ENCODE measurements around the gene STPG1. TPM values are rescaled to one million over a fixed set of nuclear protein-coding genes. Genes with fewer than 3 reads are reported as not detected.
"Not testable (repeated sequence)": the region's sequence is repeated elsewhere in the genome, so short reads cannot be mapped to it uniquely, and the experiment has no call there.

Gene STPG1
- total and polyA plus RNA-seq, 4 donors = 2.1 to 5.7 (median 3.7) TPM

DNA sequence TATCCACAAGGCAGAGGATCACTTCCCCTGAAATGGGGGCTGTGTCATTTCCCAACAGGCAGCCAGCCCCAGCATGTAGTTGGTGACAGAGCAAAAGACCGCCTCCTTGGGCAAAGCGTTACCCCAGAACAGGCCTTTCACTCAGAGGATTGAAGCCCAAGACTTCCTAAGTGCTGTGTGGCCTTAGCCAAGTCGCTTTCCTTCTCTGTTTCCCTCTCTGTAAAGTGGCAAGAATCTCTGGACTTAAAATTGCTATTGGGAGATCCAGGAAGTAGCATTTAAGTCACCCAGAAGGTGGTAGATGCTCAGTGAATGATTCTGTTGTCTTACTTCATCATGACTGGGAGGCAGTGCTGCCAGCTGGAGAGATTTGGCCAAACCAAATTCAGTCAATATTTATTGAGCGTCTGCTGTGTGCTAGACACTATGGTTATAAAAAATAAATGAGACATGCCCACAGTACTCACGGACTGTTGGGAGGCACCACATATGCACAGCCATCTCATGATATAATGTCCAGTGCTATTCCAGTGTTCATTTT lies 37.3 kb upstream of the STPG1 start:
- WGBS, 2 donors = 94 to 95% methylated on average over 5 of the region's 5 CpGs
- no peak overlapping the region for H3K4me3 ChIP-seq (ENCODE audit: low read length in 2 of 2)
- intact Hi-C loops (cut with DNase I) = no loop called here
- ATAC-seq (ENCODE audit: low FRiP score) (no peak), DNase-seq (no peak)
- H3K9me3 ChIP-seq (ENCODE audit: control insufficient read depth, low read length) = no peaks in the 10 kb centered on the region
- no peak overlapping the region for H3K27ac ChIP-seq (ENCODE audit: low read depth in 1 of 2, low read length in 2 of 2)
- peaks cover 0 to 6% of the 10 kb centered on the region in 2 donors for H3K36me3 ChIP-seq (ENCODE audit: control insufficient read depth in 1 of 2, insufficient read depth in 2 of 2, low read length in 1 of 2)
- no peaks in the 10 kb centered on the region for H3K27me3 ChIP-seq (ENCODE audit: control insufficient read depth in 1 of 2, insufficient read depth in 2 of 2, low read length in 1 of 2)
- no peaks in the 10 kb centered on the region for H3K4me1 ChIP-seq (ENCODE audit: control insufficient read depth in 1 of 2, insufficient read depth in 2 of 2, low read length in 2 of 2)

DNA sequence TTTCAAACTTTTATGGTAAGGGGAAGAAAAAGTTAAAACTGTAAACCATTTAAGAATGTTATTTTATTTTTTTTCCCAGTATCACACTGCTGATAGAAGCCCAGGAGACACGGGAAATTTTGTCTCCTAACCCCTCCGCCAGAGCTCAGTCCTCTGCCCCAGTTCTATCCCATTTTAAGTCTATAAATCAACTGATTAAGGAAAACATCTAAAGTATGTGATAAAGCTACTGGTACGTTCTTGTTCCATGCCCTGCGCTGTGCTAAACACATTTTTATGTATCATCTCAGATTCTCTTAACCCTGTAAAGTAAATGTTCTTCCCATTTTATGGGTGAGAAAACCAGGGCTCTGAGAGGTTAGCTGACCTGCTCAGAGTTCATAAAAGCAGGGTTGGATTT lies 36.7 kb upstream of the STPG1 start:
- ATAC-seq (ENCODE audit: low FRiP score) (no peak), DNase-seq (no peak)
- Histone ChIP-seq H3K4me1 (ENCODE audit: control insufficient read depth in 1 of 2, insufficient read depth in 2 of 2, low read length in 2 of 2) (no peaks in the 10 kb centered on the region), H3K9me3 (ENCODE audit: control insufficient read depth, low read length) (no peaks in the 10 kb centered on the region), H3K36me3 (ENCODE audit: control insufficient read depth in 1 of 2, insufficient read depth in 2 of 2, low read length in 1 of 2) (peaks cover 0 to 6% of the 10 kb centered on the region in 2 donors), H3K27me3 (ENCODE audit: control insufficient read depth in 1 of 2, insufficient read depth in 2 of 2, low read length in 1 of 2) (no peaks in the 10 kb centered on the region), H3K4me3 (ENCODE audit: low read length in 2 of 2) (no peak overlapping the region), H3K27ac (ENCODE audit: low read depth in 1 of 2, low read length in 2 of 2) (no peak overlapping the region)
- intact Hi-C loops (cut with DNase I) = no loop called here
- WGBS, 2 donors = 63 to 68% methylated on average over 4 of the region's 4 CpGs

DNA sequence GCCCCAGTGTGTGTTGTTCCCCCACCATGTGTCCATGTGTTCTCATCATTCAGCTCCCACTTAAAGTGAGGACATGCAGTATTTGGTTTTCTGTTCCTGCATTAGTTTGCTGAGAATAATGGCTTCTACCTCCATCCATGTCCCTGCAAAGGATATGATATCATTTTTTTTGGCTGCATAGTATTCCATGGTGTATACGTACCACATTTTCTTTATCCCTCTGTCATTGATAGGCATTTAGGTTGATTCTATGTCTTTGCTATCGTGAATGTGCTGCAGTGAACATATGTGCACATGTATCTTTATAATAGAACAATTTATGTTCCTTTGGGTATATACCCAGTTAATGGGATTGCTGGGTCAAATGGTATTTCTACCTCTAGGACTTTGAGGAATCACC lies 32.9 kb upstream of the STPG1 start:
- intact Hi-C loops (cut with DNase I); H3K4me1 ChIP-seq (ENCODE audit: control insufficient read depth in 1 of 2, insufficient read depth in 2 of 2, low read length in 2 of 2); H3K27me3 ChIP-seq (ENCODE audit: control insufficient read depth in 1 of 2, insufficient read depth in 2 of 2, low read length in 1 of 2); ATAC-seq (ENCODE audit: low FRiP score); H3K4me3 ChIP-seq (ENCODE audit: low read length in 2 of 2); DNase-seq; H3K27ac ChIP-seq (ENCODE audit: low read depth in 1 of 2, low read length in 2 of 2); H3K36me3 ChIP-seq (ENCODE audit: control insufficient read depth in 1 of 2, insufficient read depth in 2 of 2, low read length in 1 of 2); H3K9me3 ChIP-seq (ENCODE audit: control insufficient read depth, low read length): not testable (repeated sequence)
- 95 to 99% methylated on average over 2 of the region's 2 CpGs for WGBS, 2 donors

DNA sequence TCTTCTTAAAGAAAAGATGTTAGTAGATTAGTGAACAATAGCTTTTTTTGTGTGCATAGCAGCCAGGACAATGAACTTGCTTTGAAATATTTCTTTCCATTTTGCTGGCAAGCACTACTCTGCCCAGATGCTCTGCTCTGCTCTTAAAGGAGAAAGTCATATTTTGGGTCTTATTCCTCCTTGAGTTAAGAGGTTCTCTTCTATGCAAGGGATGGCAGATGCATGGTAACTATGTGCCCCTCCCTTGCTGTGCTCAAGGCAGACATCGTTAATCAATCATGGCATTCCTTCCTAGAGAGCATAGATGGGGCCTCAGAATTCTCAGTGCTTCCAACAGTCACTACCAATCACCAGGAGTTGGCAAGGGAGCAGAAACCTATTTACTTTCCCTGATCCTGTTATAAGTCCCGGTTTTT lies 29.7 kb upstream of the STPG1 start:
- H3K4me1 ChIP-seq (ENCODE audit: control insufficient read depth in 1 of 2, insufficient read depth in 2 of 2, low read length in 2 of 2) = no peaks in the 10 kb centered on the region
- no peaks in the 10 kb centered on the region for H3K9me3 ChIP-seq (ENCODE audit: control insufficient read depth, low read length)
- no peaks in the 10 kb centered on the region for H3K27me3 ChIP-seq (ENCODE audit: control insufficient read depth in 1 of 2, insufficient read depth in 2 of 2, low read length in 1 of 2)
- DNase-seq (no peak), ATAC-seq (ENCODE audit: low FRiP score) (no peak)
- H3K36me3 ChIP-seq (ENCODE audit: control insufficient read depth in 1 of 2, insufficient read depth in 2 of 2, low read length in 1 of 2) = no peaks in the 10 kb centered on the region
- H3K27ac ChIP-seq (ENCODE audit: low read depth in 1 of 2, low read length in 2 of 2) = no peak overlapping the region
- H3K4me3 ChIP-seq (ENCODE audit: low read length in 2 of 2) = no peak overlapping the region
- intact Hi-C loops (cut with DNase I) = no loop called here
- WGBS, 2 donors = 20 to 32% methylated on average over 2 of the region's 2 CpGs

DNA sequence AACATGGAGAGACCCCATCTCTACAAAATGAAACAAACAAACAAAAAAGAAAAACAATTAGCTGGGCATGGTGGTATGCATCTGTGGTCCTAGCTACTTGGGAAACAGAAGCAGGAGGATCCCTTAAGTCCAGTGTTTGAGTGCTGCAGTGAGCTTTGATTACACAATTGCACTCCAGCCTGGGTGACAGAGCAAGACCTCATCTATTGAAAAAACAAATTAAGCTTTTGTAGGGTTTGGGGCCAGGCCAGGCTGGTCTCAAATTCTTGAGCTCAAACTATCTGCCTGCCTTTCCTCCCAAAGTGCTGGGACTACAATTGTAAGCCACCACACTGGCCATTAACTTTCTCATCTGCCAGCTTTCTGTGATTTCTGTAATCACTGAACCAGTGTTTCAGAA lies 29.2 kb upstream of the STPG1 start:
- intact Hi-C loops (cut with DNase I) = no loop called here
- no peaks in the 10 kb centered on the region for H3K4me1 ChIP-seq (ENCODE audit: control insufficient read depth in 1 of 2, insufficient read depth in 2 of 2, low read length in 2 of 2)
- H3K27ac ChIP-seq (ENCODE audit: low read depth in 1 of 2, low read length in 2 of 2) = no peak overlapping the region
- H3K9me3 ChIP-seq (ENCODE audit: control insufficient read depth, low read length) = no peaks in the 10 kb centered on the region
- no peaks in the 10 kb centered on the region for H3K27me3 ChIP-seq (ENCODE audit: control insufficient read depth in 1 of 2, insufficient read depth in 2 of 2, low read length in 1 of 2)
- H3K4me3 ChIP-seq (ENCODE audit: low read length in 2 of 2) = no peak overlapping the region
- no peaks in the 10 kb centered on the region for H3K36me3 ChIP-seq (ENCODE audit: control insufficient read depth in 1 of 2, insufficient read depth in 2 of 2, low read length in 1 of 2)
- DNase-seq = no peak
- no peak for ATAC-seq (ENCODE audit: low FRiP score)

DNA sequence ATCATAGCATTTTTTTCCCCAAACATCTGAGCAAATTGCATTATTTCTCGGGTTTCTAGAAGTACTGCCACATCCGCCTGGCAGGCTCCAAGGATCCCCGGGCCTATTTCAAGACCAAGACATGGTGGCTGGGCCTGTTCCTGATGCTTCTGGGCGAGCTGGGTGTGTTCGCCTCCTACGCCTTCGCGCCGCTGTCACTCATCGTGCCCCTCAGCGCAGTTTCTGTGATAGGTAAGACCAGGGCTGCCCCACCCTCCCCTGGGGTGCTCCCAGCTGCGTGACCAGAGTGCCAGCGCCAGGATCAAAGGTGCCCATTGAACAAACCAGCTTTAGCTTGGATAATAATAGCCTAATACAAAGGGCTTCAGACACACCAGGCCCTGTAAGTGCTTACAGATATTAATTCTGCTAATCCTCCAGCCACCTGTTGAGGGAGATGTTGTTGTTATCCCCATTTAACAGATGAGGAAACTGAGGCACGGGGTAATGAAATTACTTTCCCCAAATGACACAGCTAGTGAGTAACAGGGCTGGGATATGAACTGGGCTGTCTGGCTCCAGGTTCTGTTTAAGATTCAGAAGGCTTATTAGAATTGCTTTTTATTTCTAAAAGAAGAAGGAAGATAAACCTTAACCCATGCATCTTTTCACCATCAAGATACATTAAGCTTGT lies 28.6 kb upstream of the STPG1 start:
- H3K27me3 ChIP-seq (ENCODE audit: control insufficient read depth in 1 of 2, insufficient read depth in 2 of 2, low read length in 1 of 2) = no peaks in the 10 kb centered on the region
- WGBS, 2 donors = 96 to 97% methylated on average over 14 of the region's 14 CpGs
- intact Hi-C loops (cut with DNase I) = no loop called here
- no peak overlapping the region for H3K4me3 ChIP-seq (ENCODE audit: low read length in 2 of 2)
- H3K9me3 ChIP-seq (ENCODE audit: control insufficient read depth, low read length) = no peaks in the 10 kb centered on the region
- no peak for DNase-seq
- no peaks in the 10 kb centered on the region for H3K36me3 ChIP-seq (ENCODE audit: control insufficient read depth in 1 of 2, insufficient read depth in 2 of 2, low read length in 1 of 2)
- no peak for ATAC-seq (ENCODE audit: low FRiP score)
- H3K27ac ChIP-seq (ENCODE audit: low read depth in 1 of 2, low read length in 2 of 2) = no peak overlapping the region
- H3K4me1 ChIP-seq (ENCODE audit: control insufficient read depth in 1 of 2, insufficient read depth in 2 of 2, low read length in 2 of 2) = no peaks in the 10 kb centered on the region

DNA sequence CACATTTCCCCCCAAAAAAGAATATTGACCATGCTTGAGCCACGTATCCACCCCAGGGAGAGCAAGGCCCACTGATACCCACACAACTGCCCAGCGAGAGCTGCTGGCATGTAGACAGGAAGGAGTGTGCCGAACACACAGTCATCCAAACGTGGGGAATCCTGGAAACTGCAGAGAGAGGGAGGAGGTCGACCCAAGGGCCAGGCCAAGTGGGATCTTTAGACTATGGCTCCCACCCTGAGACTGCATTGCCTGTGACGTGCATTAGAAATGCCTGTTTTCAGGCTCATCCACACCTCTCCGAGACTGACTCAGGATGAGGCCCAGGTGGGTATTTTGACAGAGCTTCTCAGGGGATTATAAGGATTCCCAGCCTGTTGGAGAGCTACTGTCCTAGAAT lies 27.9 kb upstream of the STPG1 start:
- Histone ChIP-seq H3K4me1 (ENCODE audit: control insufficient read depth in 1 of 2, insufficient read depth in 2 of 2, low read length in 2 of 2) (no peaks in the 10 kb centered on the region), H3K4me3 (ENCODE audit: low read length in 2 of 2) (no peak overlapping the region), H3K27ac (ENCODE audit: low read depth in 1 of 2, low read length in 2 of 2) (no peak overlapping the region), H3K9me3 (ENCODE audit: control insufficient read depth, low read length) (no peaks in the 10 kb centered on the region), H3K36me3 (ENCODE audit: control insufficient read depth in 1 of 2, insufficient read depth in 2 of 2, low read length in 1 of 2) (no peaks in the 10 kb centered on the region), H3K27me3 (ENCODE audit: control insufficient read depth in 1 of 2, insufficient read depth in 2 of 2, low read length in 1 of 2) (no peaks in the 10 kb centered on the region)
- intact Hi-C loops (cut with DNase I) = no loop called here
- ATAC-seq (ENCODE audit: low FRiP score) = no peak
- DNase-seq = no peak
- 84% methylated on average over 7 of the region's 7 CpGs for WGBS, 2 donors

DNA sequence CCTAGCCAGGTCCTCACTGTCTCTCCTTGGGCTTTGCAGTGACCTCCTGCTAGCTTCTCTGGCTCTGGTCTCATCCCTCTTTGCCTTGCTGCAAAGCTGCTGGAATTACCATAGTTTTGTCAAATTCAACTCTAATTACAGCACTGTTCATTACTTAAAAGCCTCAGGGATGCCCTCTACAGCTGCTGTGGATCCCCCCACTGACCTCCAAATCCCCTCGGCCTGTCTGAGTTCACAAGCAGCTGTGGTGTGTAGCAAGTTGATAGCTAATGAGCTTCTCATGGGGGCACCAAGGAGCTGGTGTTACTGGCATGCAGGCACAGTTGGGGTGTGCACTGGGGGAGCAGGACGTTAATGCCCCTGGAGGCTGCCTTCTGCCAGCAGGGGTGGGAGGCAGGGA lies 26.9 kb upstream of the STPG1 start:
- ATAC-seq (ENCODE audit: low FRiP score) (no peak), DNase-seq (no peak)
- Histone ChIP-seq H3K36me3 (ENCODE audit: control insufficient read depth in 1 of 2, insufficient read depth in 2 of 2, low read length in 1 of 2) (no peaks in the 10 kb centered on the region), H3K4me1 (ENCODE audit: control insufficient read depth in 1 of 2, insufficient read depth in 2 of 2, low read length in 2 of 2) (no peaks in the 10 kb centered on the region), H3K27me3 (ENCODE audit: control insufficient read depth in 1 of 2, insufficient read depth in 2 of 2, low read length in 1 of 2) (no peaks in the 10 kb centered on the region), H3K27ac (ENCODE audit: low read depth in 1 of 2, low read length in 2 of 2) (no peak overlapping the region), H3K4me3 (ENCODE audit: low read length in 2 of 2) (no peak overlapping the region), H3K9me3 (ENCODE audit: control insufficient read depth, low read length) (no peaks in the 10 kb centered on the region)
- 90% methylated on average over 2 of the region's 2 CpGs for WGBS, 2 donors
- intact Hi-C loops (cut with DNase I) = no loop called here

DNA sequence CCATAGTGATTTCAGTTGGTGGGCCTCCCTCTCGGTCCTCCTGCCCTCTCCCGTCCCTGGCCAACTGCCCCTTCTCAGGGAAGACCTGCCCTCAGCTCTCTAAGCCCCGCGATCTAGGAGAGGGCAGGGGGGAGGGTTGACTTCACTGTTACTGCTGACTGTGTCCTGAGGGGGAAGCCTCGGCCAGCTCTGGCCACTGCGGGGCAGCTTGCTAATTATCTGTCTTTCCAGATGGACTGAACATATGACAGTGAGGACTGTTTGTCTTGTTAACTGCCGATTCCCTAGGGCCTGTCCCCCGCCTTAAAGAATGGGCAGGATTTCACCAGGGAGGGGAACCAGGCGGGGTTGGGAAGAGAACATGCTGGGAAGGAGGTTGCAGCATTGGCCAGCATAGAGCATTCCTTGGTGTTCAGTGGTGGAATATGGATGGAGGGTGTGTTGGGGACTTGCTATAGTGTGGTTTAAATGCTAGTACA lies 24.9 kb upstream of the STPG1 start:
- no peaks in the 10 kb centered on the region for H3K27me3 ChIP-seq (ENCODE audit: control insufficient read depth in 1 of 2, insufficient read depth in 2 of 2, low read length in 1 of 2)
- no peaks in the 10 kb centered on the region for H3K9me3 ChIP-seq (ENCODE audit: control insufficient read depth, low read length)
- no peak overlapping the region for H3K27ac ChIP-seq (ENCODE audit: low read depth in 1 of 2, low read length in 2 of 2)
- no peaks in the 10 kb centered on the region for H3K36me3 ChIP-seq (ENCODE audit: control insufficient read depth in 1 of 2, insufficient read depth in 2 of 2, low read length in 1 of 2)
- no peak overlapping the region for H3K4me3 ChIP-seq (ENCODE audit: low read length in 2 of 2)
- WGBS, 2 donors = 36 to 47% methylated on average over 9 of the region's 9 CpGs
- ATAC-seq (ENCODE audit: low FRiP score) (peak; percentile 64), DNase-seq (no peak)
- H3K4me1 ChIP-seq (ENCODE audit: control insufficient read depth in 1 of 2, insufficient read depth in 2 of 2, low read length in 2 of 2) = no peaks in the 10 kb centered on the region
- intact Hi-C loops (cut with DNase I) = no loop called here

Data from aorta (tissue), 5 donors.